ENCODE results near the gene PDAP1.
"Not testable (repeated sequence)": the region's sequence is repeated elsewhere in the genome, so short reads cannot be mapped to it uniquely, and the experiment has no call there.

The PDAP1 gene

GRCh38 chr7:99380823-99381663 is 27.4 kb downstream of the PDAP1 start:
- H4K20me1 ChIP-seq = peaks cover 79% of the 10 kb centered on the region
- peaks cover 64% of the 10 kb centered on the region for H3K36me3 ChIP-seq
- H3K4me1 ChIP-seq = peaks cover 44% of the 10 kb centered on the region
- H3K4me3 ChIP-seq = peak overlapping the region; percentile 52
- H3K9ac ChIP-seq = peak overlapping the region; percentile 76
- no peaks in the 10 kb centered on the region for H3K27me3 ChIP-seq
- peak overlapping the region; percentile 85 for H3K4me2 ChIP-seq
- H3K9me3 ChIP-seq = no peaks in the 10 kb centered on the region
- no peak for TF ChIP-seq Cebpa-rat (IDR thresholded peaks at IDR 0.05)
- peak overlapping the region; percentile 87 for H3K27ac ChIP-seq

- Histone ChIP-seq H3K9ac (peak overlapping the region; percentile 76), H3K36me3 (peaks cover 56% of the 10 kb centered on the region), H3K27me3 (no peaks in the 10 kb centered on the region), H3K4me3 (peak overlapping the region; percentile 52), H3K4me1 (peaks cover 52% of the 10 kb centered on the region), H3K4me2 (peak overlapping the region; percentile 85), H3K27ac (peak overlapping the region; percentile 87), H4K20me1 (peaks cover 81% of the 10 kb centered on the region), H3K9me3 (no peaks in the 10 kb centered on the region)
- no peak for TF ChIP-seq Cebpa-rat (IDR thresholded peaks at IDR 0.05)
Measured at GRCh38 chr7:99380032-99380822, 28.2 kb downstream of the PDAP1 start.

- Histone ChIP-seq H3K4me3 (peak overlapping the region; percentile 52), H3K27ac (peak overlapping the region; percentile 87), H3K4me2 (peak overlapping the region; percentile 85), H3K9ac (peak overlapping the region; percentile 76), H3K36me3 (peaks cover 56% of the 10 kb centered on the region), H3K4me1 (peaks cover 52% of the 10 kb centered on the region), H4K20me1 (peaks cover 81% of the 10 kb centered on the region)
- not testable (repeated sequence) for H3K9me3 ChIP-seq, H3K27me3 ChIP-seq
Measured at GRCh38 chr7:99379693-99380031, 28.7 kb downstream of the PDAP1 start.

GRCh38 chr7:99379043-99379577 is 29.3 kb downstream of the PDAP1 start:
- H3K36me3 ChIP-seq = peaks cover 51% of the 10 kb centered on the region
- H4K20me1 ChIP-seq = peaks cover 77% of the 10 kb centered on the region
- H3K27ac ChIP-seq = peak overlapping the region; percentile 87
- no peaks in the 10 kb centered on the region for H3K27me3 ChIP-seq
- TF ChIP-seq Cebpa-rat (IDR thresholded peaks at IDR 0.05) = no peak
- peaks cover 52% of the 10 kb centered on the region for H3K4me1 ChIP-seq
- peak overlapping the region; percentile 52; the same call in 1 of the 2 replicates for H3K4me3 ChIP-seq
- H3K4me2 ChIP-seq = peak overlapping the region; percentile 85
- peak overlapping the region; percentile 76 for H3K9ac ChIP-seq
- no peaks in the 10 kb centered on the region for H3K9me3 ChIP-seq

GRCh38 chr7:99375070-99375807 is 33.2 kb downstream of the PDAP1 start:
- peaks cover 23% of the 10 kb centered on the region for H3K36me3 ChIP-seq
- peak overlapping the region; percentile 75 for H3K27ac ChIP-seq
- peak overlapping the region; percentile 74 for H3K4me2 ChIP-seq
- H3K4me3 ChIP-seq = peak overlapping the region; percentile 82
- peaks cover 37% of the 10 kb centered on the region for H3K4me1 ChIP-seq
- peak overlapping the region; percentile 78 for H3K9ac ChIP-seq
- no peak for TF ChIP-seq Cebpa-rat (IDR thresholded peaks at IDR 0.05)
- H4K20me1 ChIP-seq = peaks cover 44% of the 10 kb centered on the region
- no peaks in the 10 kb centered on the region for H3K27me3 ChIP-seq
- no peaks in the 10 kb centered on the region for H3K9me3 ChIP-seq

- Histone ChIP-seq H3K27me3 (no peaks in the 10 kb centered on the region), H3K27ac (peak within 1 kb of the TSS; percentile 75), H3K4me3 (peak within 1 kb of the TSS; percentile 82)
Measured at GRCh38 chr7:99374111-99375064, 34.0 kb downstream of the PDAP1 start, which contains the start of gene ARPC1B. ARPC1B (plus strand) TSS chr7:99374730; CDS start chr7:99385715, 10,985 bp downstream.

GRCh38 chr7:99373091-99374066 is 35.0 kb downstream of the PDAP1 start:
- H3K4me3 ChIP-seq = peak overlapping the region; percentile 82
- peak overlapping the region; percentile 78; the same call in 1 of the 2 replicates for H3K9ac ChIP-seq
- H3K4me2 ChIP-seq = peak overlapping the region; percentile 74
- H3K9me3 ChIP-seq = no peaks in the 10 kb centered on the region
- TF ChIP-seq Cebpa-rat (IDR thresholded peaks at IDR 0.05) = no peak
- peaks cover 32% of the 10 kb centered on the region for H4K20me1 ChIP-seq
- H3K4me1 ChIP-seq = peaks cover 20% of the 10 kb centered on the region
- H3K27ac ChIP-seq = no peak overlapping the region
- no peaks in the 10 kb centered on the region for H3K27me3 ChIP-seq
- peaks cover 33% of the 10 kb centered on the region for H3K36me3 ChIP-seq

More at GRCh38 chr7:99374111-99375064, 34.0 kb downstream of the PDAP1 start, which contains the start of gene ARPC1B:
- Histone ChIP-seq H4K20me1 (peaks cover 38% of the 10 kb centered on the region), H3K4me1 (peaks cover 28% of the 10 kb centered on the region), H3K9me3 (no peaks in the 10 kb centered on the region), H3K9ac (peak within 1 kb of the TSS; percentile 78), H3K4me2 (peak within 1 kb of the TSS; percentile 74), H3K36me3 (peaks cover 27% of the 10 kb centered on the region)
- TF ChIP-seq Cebpa-rat (IDR thresholded peaks at IDR 0.05) = no peak
